ENCODE results near the gene LRRC9.
A peak's percentile ranks its signal among the peaks of the same experiment; 100 is the strongest.
"Not testable (repeated sequence)": the region's sequence is repeated elsewhere in the genome, so short reads cannot be mapped to it uniquely, and the experiment has no call there.

LRRC9 gene

DNA sequence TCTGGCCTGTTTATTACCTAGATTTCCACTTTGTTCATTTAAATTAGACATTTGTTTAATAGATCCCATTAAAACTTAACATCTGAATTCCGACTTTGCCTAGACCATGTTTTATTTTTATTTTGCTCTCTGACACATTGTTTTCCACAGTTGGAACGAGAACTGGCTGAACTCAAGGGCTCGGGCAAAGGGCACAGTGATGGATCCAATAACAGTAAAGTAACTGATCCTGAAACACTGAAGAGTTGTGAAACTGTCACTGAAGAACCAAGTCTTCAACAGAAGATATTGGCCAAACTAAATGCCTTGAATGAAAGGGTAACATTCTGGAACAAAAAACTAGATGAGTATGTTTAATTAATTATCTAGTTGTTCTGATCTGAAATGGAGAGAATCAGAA is 39.7 kb downstream of the LRRC9 start:
- DNase-seq = no peak

DNA sequence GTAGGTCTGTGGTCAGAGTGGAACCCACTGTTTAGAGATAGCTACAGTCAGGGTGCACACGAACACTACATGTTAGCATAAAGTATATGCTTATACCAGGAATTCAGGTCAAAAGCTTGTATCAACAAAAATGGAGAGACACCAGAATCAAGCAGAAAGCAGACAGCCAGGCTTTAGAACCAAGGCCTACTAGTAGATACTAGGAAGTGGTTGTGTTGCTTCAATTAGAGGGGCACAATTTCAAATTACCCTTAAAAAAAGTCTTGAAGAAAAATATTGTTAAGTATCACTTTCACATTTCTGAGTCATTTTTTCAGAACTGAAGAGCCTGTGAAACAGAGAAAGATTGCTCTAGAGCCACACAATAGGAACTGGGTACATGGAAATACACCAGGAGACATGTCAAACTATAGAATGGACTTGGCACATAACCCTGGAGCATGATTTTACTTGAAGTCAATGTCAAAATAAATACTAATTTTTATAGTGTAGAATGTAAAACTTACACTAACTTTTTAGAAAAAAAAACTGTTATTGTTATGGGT is 41.6 kb downstream of the LRRC9 start:
- DNase-seq = no peak

DNA sequence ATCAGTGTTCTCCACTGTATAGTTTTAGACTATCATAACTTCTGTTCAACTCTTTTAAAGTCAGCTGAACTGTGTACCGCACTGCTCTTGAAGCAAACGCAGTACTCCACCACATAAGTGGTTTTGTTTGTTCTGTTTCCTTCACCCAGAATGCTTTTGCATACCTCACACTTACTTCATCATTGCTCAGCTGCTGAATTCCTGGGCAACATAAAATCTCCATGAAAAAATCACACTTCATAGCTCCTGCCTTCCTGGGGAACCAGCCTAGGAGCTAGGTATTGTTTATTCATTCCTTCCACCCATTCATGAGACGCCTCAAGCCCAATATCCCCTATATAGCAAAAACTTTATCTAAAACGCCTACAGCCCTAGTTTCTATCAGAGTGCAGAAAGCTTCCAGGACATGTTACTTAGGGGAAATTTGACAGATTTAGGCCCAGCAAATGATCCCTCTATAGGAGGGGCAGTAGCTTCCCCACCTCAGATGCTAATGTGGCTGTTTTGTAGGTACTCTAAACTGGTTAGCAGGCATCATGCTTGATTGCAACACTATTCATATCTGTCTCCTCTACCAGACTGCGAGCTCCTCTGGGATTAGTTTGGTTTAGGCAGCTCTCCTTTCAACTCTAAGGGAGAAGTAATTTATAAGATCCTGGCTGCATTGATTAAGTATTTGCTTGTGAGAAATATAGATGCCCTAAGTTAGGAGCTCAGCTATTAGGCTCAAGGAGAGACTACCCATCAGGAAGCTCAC is 44.5 kb downstream of the LRRC9 start:
- no peak for DNase-seq

DNA sequence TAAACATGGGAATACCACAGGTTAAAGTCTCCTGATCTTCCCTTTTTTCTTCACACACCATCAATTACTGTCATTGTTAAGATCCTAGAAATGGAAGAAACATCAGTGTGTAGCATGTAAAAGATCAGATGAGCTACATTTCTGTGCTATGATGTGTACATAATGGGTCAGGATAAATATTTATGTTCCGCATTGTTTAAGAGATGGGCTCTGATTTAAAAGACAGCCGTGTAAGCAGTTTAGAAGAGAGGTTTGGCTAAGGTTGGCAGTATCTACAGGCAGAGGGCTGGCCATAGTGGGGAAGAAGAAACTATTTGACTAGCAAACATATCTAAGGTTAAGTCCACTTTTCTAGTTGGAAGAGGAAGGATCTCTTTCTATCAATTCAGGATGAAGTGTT is 49.4 kb downstream of the LRRC9 start:
- DNase-seq = no peak

DNA sequence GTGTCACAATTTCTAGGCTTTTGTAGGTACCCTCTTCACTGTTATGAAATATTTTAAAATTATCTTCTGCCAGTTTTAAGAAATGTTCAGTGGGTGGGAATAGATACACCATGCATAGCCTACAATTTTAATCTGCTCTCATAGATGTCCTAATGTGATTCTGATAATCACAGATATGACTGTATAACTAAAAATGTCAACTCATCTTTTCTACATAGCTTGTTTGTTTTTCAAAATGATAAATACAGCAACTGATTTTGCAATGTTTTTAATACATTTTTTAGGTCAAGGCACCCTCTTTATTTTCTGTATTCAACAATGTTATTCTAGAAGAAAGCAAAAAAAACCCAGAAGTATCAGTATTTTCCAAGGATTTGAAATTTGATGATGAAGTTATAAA is 61.6 kb downstream of the LRRC9 start:
- no peak for DNase-seq

DNA sequence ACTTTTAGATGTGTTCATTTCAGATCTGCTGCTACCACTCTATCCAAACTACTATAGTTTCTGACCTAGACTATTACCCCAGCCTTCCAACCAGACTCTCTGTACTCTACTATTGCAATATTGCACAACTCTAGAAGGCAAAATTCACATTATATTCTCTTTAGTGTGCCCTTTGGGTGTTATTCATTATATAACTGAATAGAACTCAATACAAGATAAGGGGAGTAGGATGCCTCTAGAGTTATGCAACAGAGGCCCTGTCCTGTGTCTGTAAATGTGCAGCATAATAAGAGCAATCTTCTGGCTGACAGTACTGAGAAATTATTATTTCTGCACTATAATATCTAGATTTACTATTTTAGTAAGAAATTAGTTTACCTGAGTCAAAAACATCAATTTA is 63.1 kb downstream of the LRRC9 start:
- DNase-seq = no peak

DNA sequence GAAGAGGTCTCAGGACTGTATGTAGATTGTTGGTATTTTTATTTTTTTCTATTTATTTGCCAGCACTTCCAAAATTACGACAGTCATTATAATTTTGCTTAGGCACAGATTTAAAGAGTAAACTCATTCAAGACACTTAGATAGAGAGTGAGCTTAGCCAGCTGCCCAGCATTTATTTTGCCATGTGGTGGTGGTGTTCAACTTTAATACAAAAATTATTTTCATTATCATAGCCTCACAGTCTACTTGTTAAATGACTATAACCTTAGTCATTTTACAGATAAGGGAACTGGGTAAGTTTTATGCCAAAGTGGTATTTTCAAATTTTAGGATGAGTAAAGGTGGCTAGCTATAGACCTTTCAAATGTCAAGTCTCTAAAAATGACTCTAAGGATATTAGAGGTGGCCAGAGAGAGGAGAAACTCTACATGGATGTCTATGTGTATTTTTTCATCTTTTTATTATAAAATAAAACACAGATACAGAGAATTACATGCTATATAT is 66.7 kb downstream of the LRRC9 start:
- DNase-seq = no peak

DNA sequence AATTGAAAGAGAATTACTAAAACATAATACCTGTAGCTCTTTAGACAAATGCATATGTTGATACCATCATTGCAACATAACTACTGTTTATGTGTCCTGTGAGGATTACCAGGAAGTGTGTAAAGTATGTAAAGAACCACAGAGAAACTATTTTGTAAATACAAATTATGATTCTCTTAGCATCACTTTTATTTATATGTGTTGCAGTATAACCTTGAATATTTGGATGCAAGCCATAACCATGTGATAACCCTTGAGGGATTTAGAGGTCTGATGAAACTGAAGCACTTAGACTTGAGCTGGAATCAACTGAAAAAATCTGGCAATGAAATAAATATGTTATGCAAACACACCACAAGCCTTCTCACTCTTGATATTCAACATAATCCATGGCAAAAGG is 77.5 kb downstream of the LRRC9 start:
- DNase-seq = no peak

DNA sequence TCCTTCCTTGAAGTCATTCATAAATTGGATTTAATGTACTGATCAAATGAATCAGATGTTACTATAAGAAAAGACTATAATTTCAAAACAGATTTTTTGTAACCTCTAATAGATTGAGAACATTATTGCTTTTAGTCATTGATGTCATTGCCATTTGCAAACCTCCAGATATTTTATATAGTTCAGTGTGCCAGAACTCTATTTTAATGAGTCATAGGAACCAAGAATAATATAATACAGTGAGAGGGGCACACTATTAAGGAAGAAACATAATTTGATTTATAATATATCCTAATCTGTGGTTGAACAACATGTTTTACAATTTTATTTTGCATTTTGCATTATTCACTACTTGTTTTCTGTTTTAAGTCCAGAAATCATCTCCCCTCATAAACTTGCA is 78.0 kb downstream of the LRRC9 start:
- no peak for DNase-seq

DNA sequence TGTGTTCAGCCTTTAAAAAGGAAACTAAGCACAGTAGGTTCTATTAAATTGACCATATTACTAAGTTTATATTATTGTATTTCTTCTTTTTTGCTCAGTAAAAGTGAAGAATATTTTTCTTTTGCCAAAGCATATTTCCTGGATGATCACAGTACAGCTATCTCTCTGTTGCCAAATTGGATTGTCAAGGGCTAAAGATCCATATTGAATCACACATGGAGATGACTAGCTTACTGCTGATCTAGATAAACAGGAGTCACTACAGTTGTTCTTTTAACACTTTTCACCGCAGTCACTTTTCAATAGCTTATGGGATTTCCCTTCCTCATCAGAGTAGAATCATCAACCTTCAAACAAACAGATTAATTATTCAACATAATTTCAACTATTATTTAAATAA is 78.6 kb downstream of the LRRC9 start:
- no peak for DNase-seq

DNA sequence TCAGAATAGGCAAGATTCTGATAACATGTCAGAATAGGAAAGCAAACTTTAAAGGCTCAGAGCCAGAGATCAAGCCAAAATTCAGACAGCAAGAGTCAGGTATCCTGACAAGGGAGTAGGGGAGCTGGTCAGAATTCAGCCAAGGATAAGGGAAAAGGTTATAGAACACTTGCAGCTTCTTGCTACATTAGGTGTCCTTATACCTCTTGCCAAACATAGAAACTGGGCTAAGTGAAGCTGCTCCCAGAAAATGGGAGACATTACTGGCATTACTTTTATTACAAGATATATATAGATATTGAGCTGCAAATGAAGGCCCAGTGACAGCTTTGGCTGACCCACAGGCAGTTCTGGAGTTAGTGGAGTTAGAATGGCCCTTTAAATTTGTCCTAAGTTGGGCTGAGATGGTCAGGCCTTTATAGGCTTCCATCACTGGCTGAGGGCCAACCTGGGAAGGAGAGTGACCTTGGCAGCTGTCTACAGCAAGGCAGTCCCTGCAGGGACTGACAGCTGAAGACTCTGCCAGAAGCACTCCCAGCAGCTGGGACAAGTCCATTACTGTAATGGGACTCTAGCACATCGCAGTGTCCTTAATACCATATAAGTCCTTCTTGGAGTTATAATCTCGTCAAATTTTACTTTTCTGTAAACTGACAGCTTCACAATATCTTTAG is 83.0 kb downstream of the LRRC9 start:
- DNase-seq = no peak

DNA sequence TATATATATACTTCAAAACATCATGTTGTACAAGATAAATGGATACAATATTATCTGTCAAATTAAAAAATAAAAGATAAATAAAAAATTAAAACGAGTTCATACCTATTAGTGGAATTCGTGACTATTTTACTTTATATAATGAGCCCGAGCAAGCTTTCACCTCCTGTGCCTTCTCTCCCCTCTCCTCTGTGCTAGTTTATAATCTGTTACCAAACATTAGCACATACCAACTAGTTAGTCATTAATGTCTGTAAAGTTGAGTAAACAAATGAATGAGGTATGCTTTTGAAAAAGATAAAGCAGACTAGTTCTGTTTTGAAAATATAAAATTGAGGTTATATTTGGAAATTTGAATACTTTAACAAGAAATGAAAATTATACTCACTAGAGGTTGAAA is 84.0 kb downstream of the LRRC9 start:
- DNase-seq = no peak

DNA sequence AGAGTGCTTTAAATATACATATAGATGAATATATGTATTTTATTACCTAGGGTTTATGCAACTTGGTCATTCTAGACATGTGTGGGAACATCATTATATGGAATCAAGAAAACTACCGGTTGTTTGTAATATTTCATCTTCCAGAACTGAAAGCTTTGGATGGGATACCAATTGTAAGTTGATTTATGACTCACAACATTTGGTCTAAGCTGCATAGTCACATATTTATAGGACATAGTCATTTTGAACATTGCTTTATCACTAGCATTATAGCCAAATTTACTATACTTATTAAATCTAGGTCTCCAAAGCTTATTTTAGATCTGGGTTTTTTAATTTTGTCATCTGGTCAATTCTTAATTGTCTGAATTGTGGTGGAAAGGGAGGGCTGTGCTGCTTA is 88.1 kb downstream of the LRRC9 start:
- DNase-seq = no peak

DNA sequence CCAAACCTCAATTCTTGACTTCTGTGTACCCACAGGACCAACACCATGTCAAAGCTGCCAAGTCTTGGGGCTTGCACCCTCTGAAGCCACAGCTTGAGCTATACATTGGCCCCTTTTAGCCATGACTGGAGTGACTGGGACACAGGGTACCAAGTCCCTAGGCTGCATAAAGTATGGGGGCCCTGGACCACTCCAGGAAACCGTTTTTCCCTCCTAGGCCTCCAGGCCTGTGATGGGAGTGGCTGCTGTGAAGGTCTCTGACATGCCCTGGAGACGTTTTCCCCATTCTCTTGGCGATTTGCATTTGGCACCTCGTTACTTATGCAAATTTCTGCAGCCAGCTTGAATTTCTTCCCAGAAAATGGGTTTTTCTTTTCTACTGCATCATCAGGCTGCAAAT is 90.3 kb downstream of the LRRC9 start:
- not testable (repeated sequence) for DNase-seq

DNA sequence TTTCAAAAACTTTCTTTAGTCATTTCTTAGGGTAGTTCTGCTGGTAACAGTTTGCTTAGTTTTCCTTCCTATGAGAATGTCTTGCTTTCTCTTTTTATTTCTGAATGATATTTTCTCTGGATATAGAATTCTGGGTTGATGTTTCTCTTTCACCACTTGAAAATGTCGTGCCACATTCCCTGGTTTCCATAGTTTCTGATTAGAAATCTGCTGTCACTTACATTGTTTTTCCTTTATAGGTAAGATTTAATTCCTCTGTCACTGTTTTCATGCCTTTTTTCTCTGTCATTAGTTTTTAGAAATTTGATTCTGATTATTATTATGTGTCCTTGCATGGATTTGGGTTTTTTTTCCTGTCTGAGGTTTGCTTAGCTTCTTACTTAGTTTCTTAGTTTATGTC is 94.5 kb downstream of the LRRC9 start:
- DNase-seq = no peak

DNA sequence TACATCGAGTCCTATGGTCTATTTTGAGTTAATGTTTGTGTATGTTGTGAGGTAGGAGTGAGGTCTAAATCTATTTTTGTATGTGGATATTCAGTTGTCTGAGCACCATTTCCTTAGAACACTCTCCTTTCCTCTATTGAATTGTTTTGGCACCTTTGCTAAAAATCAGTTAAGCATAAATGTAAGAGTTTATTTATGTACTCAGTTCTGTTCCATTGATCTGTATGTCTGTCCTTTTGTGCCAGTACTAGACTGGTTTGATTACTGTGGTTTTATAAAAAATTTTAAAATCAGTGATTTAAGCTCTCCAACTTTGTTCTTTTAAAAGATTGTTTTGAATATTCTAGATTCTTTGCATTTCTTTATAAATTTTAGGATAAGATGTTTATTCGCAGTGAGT is 101.7 kb downstream of the LRRC9 start:
- no peak for DNase-seq

DNA sequence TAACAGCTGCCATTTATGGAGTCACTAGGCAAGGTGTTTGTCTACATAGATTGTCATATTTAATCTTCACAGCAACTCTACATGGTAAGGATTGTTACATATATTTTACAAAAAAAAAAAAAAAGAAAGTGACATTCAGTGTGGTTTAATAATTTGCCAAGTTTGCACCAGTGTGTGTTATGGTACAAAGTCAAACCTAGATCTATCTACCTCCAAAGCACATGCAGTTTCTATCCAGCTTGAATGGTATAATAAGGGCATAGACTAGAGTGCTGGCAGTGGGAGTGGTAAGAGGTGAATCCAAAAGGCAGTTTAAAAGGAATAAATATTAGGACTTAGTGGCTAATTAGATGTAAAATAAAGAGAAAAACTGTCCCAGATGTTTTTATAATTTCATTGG is 105.6 kb downstream of the LRRC9 start:
- no peak for DNase-seq

DNA sequence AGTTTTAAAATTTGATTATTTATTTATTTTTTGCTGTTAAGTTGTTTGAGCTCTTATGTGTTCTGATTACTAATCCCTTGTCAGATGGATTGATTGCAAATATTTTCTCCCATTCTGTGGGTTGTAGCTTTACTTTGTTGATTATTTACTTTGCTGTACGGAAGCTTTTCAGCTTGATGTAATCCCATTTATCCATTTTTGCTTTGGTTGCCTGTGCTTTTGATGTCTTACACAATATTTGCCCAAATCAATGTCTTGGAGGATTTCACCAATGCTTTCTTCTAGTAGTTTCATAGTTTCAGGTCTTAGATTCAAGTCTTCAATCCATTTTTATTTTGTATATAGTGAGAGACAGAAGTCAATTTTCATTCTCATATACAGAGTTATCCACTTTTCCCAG is 115.2 kb downstream of the LRRC9 start:
- no peak for DNase-seq

DNA sequence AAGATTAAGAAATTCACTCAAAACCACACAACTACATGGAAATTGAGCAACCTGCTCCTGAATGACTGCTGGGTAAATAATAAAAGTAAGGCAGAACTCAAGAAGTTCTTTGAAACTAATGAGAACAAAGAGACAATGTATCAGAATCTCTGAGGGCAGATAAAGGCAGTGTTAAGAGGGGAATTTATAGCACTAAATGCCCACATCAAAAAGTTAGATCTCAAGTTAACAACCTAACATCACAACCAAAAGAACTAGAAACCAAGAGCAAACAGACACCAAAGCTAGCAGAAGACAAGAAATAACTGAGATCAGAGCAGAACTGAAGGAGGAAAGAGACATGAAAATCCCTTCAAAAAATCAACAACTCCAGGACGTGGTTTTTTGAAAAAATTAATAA is 128.0 kb downstream of the LRRC9 start:
- DNase-seq = not testable (repeated sequence)

DNA sequence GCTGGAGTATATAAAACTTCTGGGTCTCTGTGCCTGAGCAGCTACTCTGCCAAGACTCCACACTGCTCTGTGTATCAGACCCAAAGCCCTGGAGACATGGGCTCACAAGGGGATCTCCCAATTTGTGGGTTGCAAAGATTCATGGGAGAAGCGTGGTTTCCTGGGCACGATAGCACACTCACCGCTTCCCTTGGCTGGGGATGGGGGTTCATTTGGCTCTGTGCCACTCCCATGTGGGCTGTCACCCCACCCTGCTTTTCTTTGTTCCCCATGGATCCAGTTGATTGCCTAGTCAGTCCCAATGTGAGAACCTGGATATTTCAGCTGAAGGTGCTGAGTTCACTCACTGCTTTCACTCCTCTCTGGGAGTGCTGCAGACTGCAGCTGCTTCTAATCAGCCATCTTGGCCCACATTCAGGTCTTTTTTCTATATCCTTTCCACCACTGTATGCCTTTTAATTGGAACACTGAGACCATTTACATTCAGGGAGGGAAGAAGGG is 131.8 kb downstream of the LRRC9 start:
- DNase-seq = peak; percentile 63

DNA sequence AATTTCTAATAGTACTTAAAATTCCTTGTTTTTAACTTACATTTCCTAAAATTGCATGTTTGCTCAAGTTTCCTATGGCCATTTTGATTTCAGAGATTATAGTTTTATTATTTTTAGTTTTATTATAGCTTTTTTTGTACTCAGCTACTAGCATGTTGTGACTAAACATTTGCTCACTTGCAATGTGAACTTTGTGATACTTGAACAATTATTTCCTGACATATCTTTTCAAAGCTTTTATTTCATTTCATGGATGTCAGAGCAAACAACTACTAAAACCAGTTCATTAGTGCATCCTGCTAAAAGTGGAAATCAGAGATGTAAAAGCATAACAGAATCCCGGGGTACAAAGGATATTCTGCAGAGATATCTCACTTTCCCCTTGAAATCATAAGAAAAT is 138.1 kb downstream of the LRRC9 start:
- DNase-seq = no peak

DNA sequence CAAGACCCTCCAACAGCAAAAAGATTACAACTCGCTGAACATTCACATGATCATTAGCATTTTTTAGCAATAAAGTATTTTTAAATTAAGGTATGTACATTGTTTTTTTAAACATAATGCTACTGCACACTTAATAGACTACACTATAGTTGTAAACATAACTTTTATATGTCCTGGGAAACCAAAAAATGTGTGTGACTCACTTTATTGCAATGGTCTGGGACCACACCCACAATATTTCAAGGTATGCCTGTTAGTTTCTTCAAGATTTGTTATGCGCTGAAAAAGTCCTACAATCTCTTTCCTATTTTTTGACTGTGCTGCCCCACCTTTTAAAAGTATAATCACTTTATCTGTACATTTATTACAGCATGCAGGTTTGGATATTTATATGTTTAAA is 141.4 kb downstream of the LRRC9 start:
- DNase-seq = no peak

DNA sequence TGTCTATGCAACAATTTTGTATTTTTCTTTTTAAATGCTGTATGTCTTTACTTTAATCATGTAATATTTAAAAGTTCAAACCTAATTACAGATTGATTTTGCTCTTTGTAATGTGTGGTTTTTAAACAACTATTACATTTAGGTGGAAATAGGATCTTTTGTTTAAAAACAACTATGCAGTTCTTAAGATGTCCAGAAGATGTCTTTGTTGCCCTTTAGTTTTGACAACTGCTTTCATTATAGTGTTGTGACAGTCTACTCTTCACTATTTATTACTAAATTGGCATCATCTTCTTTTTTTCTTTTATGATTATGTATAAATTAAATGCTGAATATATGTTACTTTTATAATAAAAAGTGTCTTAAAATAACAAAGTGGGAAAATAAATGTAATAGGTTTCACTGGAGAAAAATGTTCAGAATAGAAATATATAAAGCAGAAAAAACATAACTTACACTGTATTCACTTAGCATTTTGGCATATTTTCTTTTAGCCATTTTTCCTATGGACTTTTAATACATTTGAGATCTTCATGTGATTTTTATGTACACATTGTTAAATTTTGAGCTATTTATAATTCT is 144.6 kb downstream of the LRRC9 start:
- DNase-seq = no peak

DNA sequence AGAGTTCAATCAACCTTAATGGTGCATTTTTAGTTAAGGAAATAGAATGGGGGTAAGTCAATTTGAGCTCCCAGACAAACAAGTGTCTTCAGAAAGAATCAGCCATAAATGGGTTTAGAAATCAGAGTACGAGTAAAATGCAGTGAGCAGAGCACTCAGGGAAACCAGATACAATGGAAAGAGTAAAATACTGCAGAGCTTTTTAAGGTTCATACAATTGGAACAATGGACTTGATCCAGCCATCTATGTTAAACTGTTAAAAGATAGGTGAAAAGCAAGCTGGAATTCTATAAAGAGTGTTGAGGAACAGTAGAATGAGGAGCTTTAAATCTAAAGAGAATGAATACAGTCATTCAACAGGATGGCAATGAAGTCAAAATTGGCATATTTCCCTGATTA is 147.9 kb downstream of the LRRC9 start:
- DNase-seq = no peak

Measured in activated effector memory CD4-positive, alpha-beta T cell treated with anti-CD3 and anti-CD28 coated beads, Interleukin-2, amount 50 U/mL, for 16 hours (primary cell).